ENCODE measurements around the gene C9orf78.

C9orf78 gene

GRCh38 chr9:129845373-129845772 is 10.3 kb upstream of the C9orf78 start:
- DNase-seq: no peak

- DNase-seq: no peak
Observed at GRCh38 chr9:129841071-129841470, 6.0 kb upstream of the C9orf78 start.

GRCh38 chr9:129840034-129840433 is 5.0 kb upstream of the C9orf78 start:
- DNase-seq: no peak

GRCh38 chr9:129839324-129840023 is 4.4 kb upstream of the C9orf78 start:
- DNase-seq: peak in 1 of 56 donors; percentile 2

- DNase-seq: peak in 1 of 56 donors; percentile 3
Observed at GRCh38 chr9:129838707-129839259, 3.7 kb upstream of the C9orf78 start.

- DNase-seq: peak in 5 of 56 donors; percentile 4 to 18 (median 13)
Observed at GRCh38 chr9:129836311-129837007, 1.4 kb upstream of the C9orf78 start.

GRCh38 chr9:129835860-129836223 is 767 bp upstream of the C9orf78 start:
- DNase-seq: peak in 1 of 56 donors; percentile 22

- DNase-seq: peak in 1 of 56 donors; percentile 15
Observed at GRCh38 chr9:129834489-129835127, 467 bp downstream of the C9orf78 start.

- no peak for DNase-seq
Observed at GRCh38 chr9:129832982-129833381, 2.1 kb downstream of the C9orf78 start.

- no peak for DNase-seq
Observed at GRCh38 chr9:129828969-129829368, 6.1 kb downstream of the C9orf78 start.

GRCh38 chr9:129828051-129828450 is 7.0 kb downstream of the C9orf78 start:
- DNase-seq: no peak

- DNase-seq: no peak
Observed at GRCh38 chr9:129826759-129827158, 8.3 kb downstream of the C9orf78 start.

- no peak for DNase-seq
Observed at GRCh38 chr9:129826344-129826743, 8.7 kb downstream of the C9orf78 start.

- DNase-seq: peak; percentile 27 to 96 (median 88)
Observed at GRCh38 chr9:129823935-129824601, 11.0 kb downstream of the C9orf78 start, which contains the start of gene TOR1A. Gene TOR1A, minus strand, starts transcription at chr9:129824136. Its CDS starts 51 bp downstream, at chr9:129824085.

- DNase-seq: peak in 5 of 56 donors; percentile 32 to 54 (median 47)
Observed at GRCh38 chr9:129823542-129823934, 11.5 kb downstream of the C9orf78 start.

GRCh38 chr9:129822898-129823541 is 12.1 kb downstream of the C9orf78 start:
- peak in 2 of 56 donors; percentile 13 to 17 for DNase-seq

GRCh38 chr9:129816501-129817435 is 18.3 kb downstream of the C9orf78 start:
- DNase-seq: no peak

- no peak for DNase-seq
Observed at GRCh38 chr9:129815278-129815677, 19.8 kb downstream of the C9orf78 start.

- DNase-seq: peak in 2 of 56 donors; percentile 18 to 20
Observed at GRCh38 chr9:129814432-129815223, 20.4 kb downstream of the C9orf78 start.

Measured in nucleus accumbens (tissue), 56 donors.